ENCODE results near the gene DTX4.
A peak's percentile ranks its signal among the peaks of the same experiment; 100 is the strongest.

Gene DTX4

GRCh38 chr11:59191890-59192289, 20.0 kb downstream of the DTX4 start:
- no peak for DNase-seq (ENCODE audit: low read depth, low spot score)

- DNase-seq (ENCODE audit: low read depth, low spot score) = no peak
Observed at GRCh38 chr11:59192446-59193020, 20.6 kb downstream of the DTX4 start.

- no peak for DNase-seq (ENCODE audit: low read depth, low spot score)
Observed at GRCh38 chr11:59193587-59194130, 21.7 kb downstream of the DTX4 start.

GRCh38 chr11:59195586-59195985, 23.7 kb downstream of the DTX4 start:
- no peak for DNase-seq (ENCODE audit: low read depth, low spot score)

GRCh38 chr11:59196777-59197176, 24.8 kb downstream of the DTX4 start:
- no peak for DNase-seq (ENCODE audit: low read depth, low spot score)

- no peak for DNase-seq (ENCODE audit: low read depth, low spot score)
Observed at GRCh38 chr11:59197991-59198390, 26.1 kb downstream of the DTX4 start.

GRCh38 chr11:59198726-59199125, 26.8 kb downstream of the DTX4 start:
- DNase-seq (ENCODE audit: low read depth, low spot score) = no peak

- no peak for DNase-seq (ENCODE audit: low read depth, low spot score)
Observed at GRCh38 chr11:59199546-59200422, 27.9 kb downstream of the DTX4 start.

GRCh38 chr11:59200423-59200746, 28.5 kb downstream of the DTX4 start:
- DNase-seq (ENCODE audit: low read depth, low spot score) = no peak

- peak; percentile 21 for DNase-seq (ENCODE audit: low read depth, low spot score)
Observed at GRCh38 chr11:59201353-59201752, 29.4 kb downstream of the DTX4 start.

GRCh38 chr11:59204746-59205145, 32.8 kb downstream of the DTX4 start:
- no peak for DNase-seq (ENCODE audit: low read depth, low spot score)

GRCh38 chr11:59205648-59206047, 33.7 kb downstream of the DTX4 start:
- no peak for DNase-seq (ENCODE audit: low read depth, low spot score)

GRCh38 chr11:59206635-59207034, 34.7 kb downstream of the DTX4 start:
- DNase-seq (ENCODE audit: low read depth, low spot score) = peak; percentile 68

GRCh38 chr11:59207988-59208451, 36.1 kb downstream of the DTX4 start:
- DNase-seq (ENCODE audit: low read depth, low spot score) = peak; percentile 41

- no peak for DNase-seq (ENCODE audit: low read depth, low spot score)
Observed at GRCh38 chr11:59208956-59209355, 37.0 kb downstream of the DTX4 start.

- DNase-seq (ENCODE audit: low read depth, low spot score) = no peak
Observed at GRCh38 chr11:59212222-59212621, 40.3 kb downstream of the DTX4 start.

- no peak for DNase-seq (ENCODE audit: low read depth, low spot score)
Observed at GRCh38 chr11:59212744-59213631, 41.1 kb downstream of the DTX4 start, which contains the start of gene MPEG1. Gene MPEG1, minus strand, starts transcription at chr11:59212927. Its CDS starts 62 bp downstream, at chr11:59212865.

GRCh38 chr11:59214141-59214893, 42.4 kb downstream of the DTX4 start:
- no peak for DNase-seq (ENCODE audit: low read depth, low spot score)

- DNase-seq (ENCODE audit: low read depth, low spot score) = no peak
Observed at GRCh38 chr11:59216641-59217564, 45.0 kb downstream of the DTX4 start.

GRCh38 chr11:59218319-59218718, 46.4 kb downstream of the DTX4 start:
- no peak for DNase-seq (ENCODE audit: low read depth, low spot score)
